Measurements from ENCODE around the gene MRPL19. TPM values are rescaled to one million over a fixed set of nuclear protein-coding genes. Genes with fewer than 3 reads are reported as not detected.

MRPL19 gene
- total RNA-seq, 1 experiment from 2014 or later: 73.0 TPM

DNA sequence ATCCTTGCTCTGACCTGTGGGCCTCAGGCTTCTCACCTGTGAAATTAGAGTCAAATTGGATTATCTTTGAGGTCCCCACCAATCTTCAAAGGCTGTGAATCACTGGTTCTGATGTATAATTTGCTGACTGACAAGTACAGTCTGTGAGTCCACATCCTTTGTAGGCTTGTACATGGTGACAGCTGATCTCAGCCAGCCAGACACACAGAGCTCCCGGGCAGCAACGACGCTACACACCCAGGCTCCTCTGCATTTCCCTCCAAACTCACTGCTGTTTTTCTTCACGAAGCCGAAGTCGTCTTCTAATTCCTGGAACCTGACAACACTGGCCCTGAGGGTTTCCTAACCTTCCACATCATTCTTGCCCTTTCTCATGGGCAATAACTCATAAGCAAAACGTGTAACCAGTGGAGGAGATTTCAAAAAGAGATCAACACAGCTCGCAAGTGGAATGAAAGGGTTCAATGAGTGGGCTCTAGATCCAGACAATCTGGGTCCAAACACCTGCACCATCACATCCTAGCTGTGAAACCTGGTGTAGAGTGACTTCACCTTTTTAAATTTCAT, 47.9 kb upstream of the MRPL19 start:
- Histone ChIP-seq H3K79me2 (ENCODE audit: insufficient read depth, low read length) (no peaks in the 10 kb centered on the region), H2BK20ac (ENCODE audit: low read depth, low read length, poor library complexity, severe bottlenecking) (no peak overlapping the region), H4K91ac (ENCODE audit: insufficient read length, low read depth, low read length) (no peak overlapping the region), H2AK5ac (ENCODE audit: insufficient read length, low read length) (no peak overlapping the region), H3K23me2 (ENCODE audit: insufficient read length, low read depth, low read length, poor library complexity, severe bottlenecking) (peaks cover 3% of the 10 kb centered on the region), H3K27me3 (ENCODE audit: insufficient read depth, low read length) (no peaks in the 10 kb centered on the region), H4K8ac (replicated peaks; ENCODE audit: insufficient read length, low read depth, low read length) (no peak overlapping the region), H3K56ac (ENCODE audit: insufficient read length, low read depth, low read length) (no peak overlapping the region), H3K4me2 (ENCODE audit: insufficient read depth, insufficient read length, low read length) (no peak overlapping the region), H4K5ac (ENCODE audit: insufficient read length, low read depth, low read length) (no peak overlapping the region), H4K20me1 (ENCODE audit: control insufficient read depth, insufficient read depth, insufficient read length) (no peaks in the 10 kb centered on the region), H3K9me3 (ENCODE audit: control insufficient read depth, low read depth, low read length) (no peaks in the 10 kb centered on the region), H3K14ac (ENCODE audit: insufficient read depth, low read length) (no peak overlapping the region), H3K18ac (ENCODE audit: insufficient read length, low read depth, low read length) (no peak overlapping the region), H3T11ph (ENCODE audit: low read length) (no peak overlapping the region), H3K4me1 (ENCODE audit: insufficient read depth, low read length) (no peaks in the 10 kb centered on the region), H3K23ac (ENCODE audit: insufficient read length, low read depth, low read length) (no peak overlapping the region), H3K4ac (ENCODE audit: low read depth, low read length) (no peak overlapping the region), H3K79me1 (ENCODE audit: insufficient read depth, low read depth, low read length, poor library complexity, severe bottlenecking) (no peaks in the 10 kb centered on the region), H2AFZ (ENCODE audit: low read length) (no peak overlapping the region), H2BK12ac (ENCODE audit: insufficient read length, low read depth, low read length) (no peak overlapping the region), H3K9ac (ENCODE audit: extremely low read depth, insufficient read length, low read length) (no peak overlapping the region), H2BK15ac (ENCODE audit: low read depth, low read length) (no peak overlapping the region), H2BK120ac (ENCODE audit: low read depth, low read length, poor library complexity, severe bottlenecking) (no peak overlapping the region), H2BK5ac (ENCODE audit: insufficient read length, low read length) (no peak overlapping the region), H3K27ac (ENCODE audit: insufficient read length, low read depth, low read length) (no peak overlapping the region)
- Mint-ChIP-seq H3K4me3 (no peak overlapping the region), H3K27me3 (ENCODE audit: low read depth) (no peaks in the 10 kb centered on the region), H3K27ac (no peak overlapping the region), H3K4me1 (no peaks in the 10 kb centered on the region), H3K9me3 (no peaks in the 10 kb centered on the region), H3K36me3 (ENCODE audit: insufficient read depth in 1 of 3, low read depth in 3 of 3) (no peaks in the 10 kb centered on the region; a peak in 2 of 7 replicates)
- no CpG with 5 or more reads among the region's 8 CpGs for WGBS (ENCODE audit: extremely low coverage, insufficient read length, low lambda C conversion rate)
- TF ChIP-seq, protein P1, sequence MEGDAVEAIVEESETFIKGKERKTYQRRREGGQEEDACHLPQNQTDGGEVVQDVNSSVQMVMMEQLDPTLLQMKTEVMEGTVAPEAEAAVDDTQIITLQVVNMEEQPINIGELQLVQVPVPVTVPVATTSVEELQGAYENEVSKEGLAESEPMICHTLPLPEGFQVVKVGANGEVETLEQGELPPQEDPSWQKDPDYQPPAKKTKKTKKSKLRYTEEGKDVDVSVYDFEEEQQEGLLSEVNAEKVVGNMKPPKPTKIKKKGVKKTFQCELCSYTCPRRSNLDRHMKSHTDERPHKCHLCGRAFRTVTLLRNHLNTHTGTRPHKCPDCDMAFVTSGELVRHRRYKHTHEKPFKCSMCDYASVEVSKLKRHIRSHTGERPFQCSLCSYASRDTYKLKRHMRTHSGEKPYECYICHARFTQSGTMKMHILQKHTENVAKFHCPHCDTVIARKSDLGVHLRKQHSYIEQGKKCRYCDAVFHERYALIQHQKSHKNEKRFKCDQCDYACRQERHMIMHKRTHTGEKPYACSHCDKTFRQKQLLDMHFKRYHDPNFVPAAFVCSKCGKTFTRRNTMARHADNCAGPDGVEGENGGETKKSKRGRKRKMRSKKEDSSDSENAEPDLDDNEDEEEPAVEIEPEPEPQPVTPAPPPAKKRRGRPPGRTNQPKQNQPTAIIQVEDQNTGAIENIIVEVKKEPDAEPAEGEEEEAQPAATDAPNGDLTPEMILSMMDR (conservative IDR thresholded peaks at IDR 0.05): no peak
- DNase-seq: no peak
